ENCODE measurements around the gene PTPRD.
"Not testable (repeated sequence)": the region's sequence is repeated elsewhere in the genome, so short reads cannot be mapped to it uniquely, and the experiment has no call there.

PTPRD gene

GRCh38 chr9:8697565-8697964, 1915.2 kb downstream of the PTPRD start:
- DNase-seq, result not testable (repeated sequence)

- no peak for DNase-seq
Measured at GRCh38 chr9:8696516-8696915, 1916.3 kb downstream of the PTPRD start.

GRCh38 chr9:8694983-8695588, 1917.7 kb downstream of the PTPRD start:
- no peak for DNase-seq

GRCh38 chr9:8693464-8693863, 1919.3 kb downstream of the PTPRD start:
- DNase-seq, result no peak

GRCh38 chr9:8686516-8686915, 1926.3 kb downstream of the PTPRD start:
- no peak for DNase-seq

GRCh38 chr9:8685825-8686224, 1927.0 kb downstream of the PTPRD start:
- no peak for DNase-seq

GRCh38 chr9:8684978-8685708, 1927.7 kb downstream of the PTPRD start:
- DNase-seq, result no peak

- no peak for DNase-seq
Measured at GRCh38 chr9:8683496-8683895, 1929.3 kb downstream of the PTPRD start.

- no peak for DNase-seq
Measured at GRCh38 chr9:8680658-8681057, 1932.1 kb downstream of the PTPRD start.

GRCh38 chr9:8680157-8680556, 1932.6 kb downstream of the PTPRD start:
- no peak for DNase-seq

GRCh38 chr9:8679371-8679822, 1933.4 kb downstream of the PTPRD start:
- no peak for DNase-seq

GRCh38 chr9:8677741-8678140, 1935.1 kb downstream of the PTPRD start:
- DNase-seq, result no peak

GRCh38 chr9:8674536-8674935, 1938.3 kb downstream of the PTPRD start:
- DNase-seq, result no peak

- no peak for DNase-seq
Measured at GRCh38 chr9:8673830-8674229, 1939.0 kb downstream of the PTPRD start.

GRCh38 chr9:8670751-8671150, 1942.1 kb downstream of the PTPRD start:
- no peak for DNase-seq

GRCh38 chr9:8668751-8669150, 1944.1 kb downstream of the PTPRD start:
- DNase-seq, result no peak

- DNase-seq, result no peak
Measured at GRCh38 chr9:8668231-8668630, 1944.6 kb downstream of the PTPRD start.

GRCh38 chr9:8666060-8666459, 1946.7 kb downstream of the PTPRD start:
- DNase-seq, result no peak

- DNase-seq, result no peak
Measured at GRCh38 chr9:8660383-8660782, 1952.4 kb downstream of the PTPRD start.

- no peak for DNase-seq
Measured at GRCh38 chr9:8659108-8659507, 1953.7 kb downstream of the PTPRD start.

GRCh38 chr9:8655071-8655470, 1957.7 kb downstream of the PTPRD start:
- no peak for DNase-seq

GRCh38 chr9:8653855-8654254, 1958.9 kb downstream of the PTPRD start:
- DNase-seq, result no peak

- no peak for DNase-seq
Measured at GRCh38 chr9:8653111-8653510, 1959.7 kb downstream of the PTPRD start.

GRCh38 chr9:8652255-8652654, 1960.5 kb downstream of the PTPRD start:
- DNase-seq, result no peak

GRCh38 chr9:8651846-8652215, 1961.0 kb downstream of the PTPRD start:
- no peak for DNase-seq

Measured in SW 1271 (cell line).